Stimulated activated CD8-positive, alpha-beta memory T cell treated with anti-CD3 and anti-CD28 coated beads, Interleukin-4, amount 100 ng/mL, for 24 hours (primary cell): ENCODE results near the gene AP2A2.

Source experiments
- DNase-seq: peaks from one replicate; pipeline ENCODE4 v3.0.0-alpha.2; 2020; ENCODE audit warnings: low read depth

AP2A2 gene

GRCh38 chr11:925496-926301 is at the start of gene AP2A2:
TSS of gene AP2A2 (plus strand) at chr11:925870. CDS start at chr11:926022, 152 bp downstream.
- peak; percentile 91 for DNase-seq

GRCh38 chr11:876545-876944 is 49.1 kb upstream of the AP2A2 start:
- no peak for DNase-seq

- DNase-seq = no peak
Measured at GRCh38 chr11:877565-877964, 48.1 kb upstream of the AP2A2 start.

GRCh38 chr11:880447-880846 is 45.2 kb upstream of the AP2A2 start:
- DNase-seq = no peak

- no peak for DNase-seq
Measured at GRCh38 chr11:882596-882995, 43.1 kb upstream of the AP2A2 start.

- no peak for DNase-seq
Measured at GRCh38 chr11:883527-883926, 42.1 kb upstream of the AP2A2 start.

- DNase-seq = no peak
Measured at GRCh38 chr11:884578-885070, 41.0 kb upstream of the AP2A2 start.

- DNase-seq = no peak
Measured at GRCh38 chr11:886568-886967, 39.1 kb upstream of the AP2A2 start.

- no peak for DNase-seq
Measured at GRCh38 chr11:887589-887988, 38.1 kb upstream of the AP2A2 start.

GRCh38 chr11:888310-889212 is 37.1 kb upstream of the AP2A2 start:
- DNase-seq = no peak

- DNase-seq = no peak
Measured at GRCh38 chr11:889257-889656, 36.4 kb upstream of the AP2A2 start.

GRCh38 chr11:889687-890475 is 35.8 kb upstream of the AP2A2 start:
- DNase-seq = no peak

- DNase-seq = no peak
Measured at GRCh38 chr11:890794-891540, 34.7 kb upstream of the AP2A2 start.

- no peak for DNase-seq
Measured at GRCh38 chr11:893008-893654, 32.5 kb upstream of the AP2A2 start.

- no peak for DNase-seq
Measured at GRCh38 chr11:894575-895201, 31.0 kb upstream of the AP2A2 start.

GRCh38 chr11:895331-896110 is 30.1 kb upstream of the AP2A2 start:
- DNase-seq = no peak

- no peak for DNase-seq
Measured at GRCh38 chr11:897253-898142, 28.2 kb upstream of the AP2A2 start.

GRCh38 chr11:898143-898511 is 27.5 kb upstream of the AP2A2 start:
- DNase-seq = no peak
